GM12891 (cell line): ENCODE results near the gene SUGP1.
"Not testable (repeated sequence)": the region's sequence is repeated elsewhere in the genome, so short reads cannot be mapped to it uniquely, and the experiment has no call there.

Experiments
- DNase-seq: peaks from one replicate; pipeline ENCODE4 v3.0.0; 2011; ENCODE audit warnings: low spot score; ENCODE audit not compliant: insufficient read length
- FAIRE-seq: peaks from 2 replicates; lab custom pipeline; 2011; peaks lifted over from hg19 to GRCh38; lab: Jason Lieb, UNC
- PAX5 ChIP-seq: IDR thresholded peaks from 2 replicates; pipeline ENCODE4 v1.6.1; 2011; ENCODE audit warnings: low read length, moderate library complexity, mild to moderate bottlenecking; ENCODE audit not compliant: insufficient read depth, severe bottlenecking
- POLR2A ChIP-seq: IDR thresholded peaks from 2 replicates; pipeline ENCODE4 v1.6.1; 2011; ENCODE audit warnings: low read depth, low read length, control low read depth
- POLR2AphosphoS5 ChIP-seq: IDR thresholded peaks from 2 replicates; pipeline ENCODE4 v1.6.1; 2011; ENCODE audit warnings: low read depth, low read length, control low read depth
- POU2F2 ChIP-seq: IDR thresholded peaks from 2 replicates; pipeline ENCODE4 v1.6.1; 2011; ENCODE audit warnings: low read depth, mild to moderate bottlenecking, control low read depth, low read length, moderate library complexity
- SPI1 ChIP-seq: IDR thresholded peaks from 2 replicates; pipeline ENCODE4 v1.6.1; 2011; ENCODE audit warnings: low read depth, low read length, control low read depth
- TAF1 ChIP-seq: IDR thresholded peaks from 2 replicates; pipeline ENCODE4 v1.6.1; 2011; ENCODE audit warnings: low read depth, low read length, control low read depth

The SUGP1 gene

GRCh38 chr19:19354932-19355331 lies 34.6 kb upstream of the SUGP1 start:
- DNase-seq, result no peak
- no peak for FAIRE-seq
- TF ChIP-seq PAX5, result no peak
- no peak for TF ChIP-seq POLR2AphosphoS5
- no peak for TF ChIP-seq TAF1
- TF ChIP-seq SPI1, result no peak
- no peak for TF ChIP-seq POU2F2
- TF ChIP-seq POLR2A, result no peak

DNA sequence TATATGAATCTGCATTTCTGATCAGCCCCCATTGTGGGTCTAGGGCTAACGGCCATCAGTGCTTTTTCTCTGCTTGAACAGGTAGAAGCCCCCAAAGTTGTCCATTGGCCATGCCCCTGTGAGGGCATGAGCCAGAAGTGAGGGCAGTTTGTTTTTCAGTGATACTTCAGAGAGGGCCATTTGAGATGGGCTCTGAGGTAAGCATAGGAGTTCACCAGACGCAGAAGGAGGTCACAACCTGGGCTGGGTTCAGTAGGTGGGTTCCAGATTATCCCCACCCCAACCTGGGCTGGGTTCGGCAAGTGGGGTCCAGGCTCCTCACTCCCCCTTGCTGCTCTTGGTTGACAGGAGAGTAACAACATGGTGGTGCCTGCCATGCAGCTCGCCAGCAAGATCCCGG lies 33.7 kb upstream of the SUGP1 start:
- FAIRE-seq (no peak), DNase-seq (no peak)
- TF ChIP-seq POLR2AphosphoS5, result no peak
- no peak for TF ChIP-seq SPI1
- TF ChIP-seq POLR2A, result no peak
- TF ChIP-seq PAX5, result no peak

- no peak for DNase-seq
- FAIRE-seq, result no peak
- no peak for TF ChIP-seq PAX5
These were observed 32.5 kb upstream of the SUGP1 start for GRCh38 chr19:19352823-19353222.

DNA sequence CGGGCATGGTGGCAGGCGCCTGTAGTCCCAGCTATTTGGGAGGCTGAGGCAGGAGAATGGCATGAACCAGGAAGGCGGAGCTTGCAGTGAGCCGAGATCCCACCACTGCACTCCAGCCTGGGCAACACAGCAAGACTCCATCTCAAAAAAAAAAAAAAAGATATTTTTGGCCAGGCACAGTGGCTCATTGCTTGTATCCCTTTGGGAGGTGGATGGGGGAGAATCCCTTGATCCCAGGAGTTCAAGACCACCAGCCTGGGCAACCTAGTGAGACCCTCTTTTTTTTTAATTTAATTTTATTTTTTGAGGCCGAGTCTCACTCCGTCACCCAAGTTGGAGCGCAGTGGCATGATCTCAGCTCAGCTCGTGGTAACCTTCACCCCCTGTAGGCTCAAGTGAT lies 30.4 kb upstream of the SUGP1 start:
- not testable (repeated sequence) for FAIRE-seq, DNase-seq

GRCh38 chr19:19349365-19349764 lies 29.1 kb upstream of the SUGP1 start:
- TF ChIP-seq POU2F2 (no peak), POLR2A (no peak), SPI1 (no peak), TAF1 (no peak), PAX5 (no peak), POLR2AphosphoS5 (no peak)
- FAIRE-seq (no peak), DNase-seq (no peak)

- no peak for FAIRE-seq
- no peak for TF ChIP-seq SPI1
- 0 out of 2 replicates have a peak, but pooled peaks have one; percentile 19 for TF ChIP-seq POLR2A
- no peak for TF ChIP-seq TAF1
- no peak for TF ChIP-seq POU2F2
- no peak for TF ChIP-seq PAX5
- 0 out of 2 replicates have a peak, but pooled peaks have one; percentile 20 for TF ChIP-seq POLR2AphosphoS5
These were observed 28.0 kb upstream of the SUGP1 start for GRCh38 chr19:19348266-19348665.

DNA sequence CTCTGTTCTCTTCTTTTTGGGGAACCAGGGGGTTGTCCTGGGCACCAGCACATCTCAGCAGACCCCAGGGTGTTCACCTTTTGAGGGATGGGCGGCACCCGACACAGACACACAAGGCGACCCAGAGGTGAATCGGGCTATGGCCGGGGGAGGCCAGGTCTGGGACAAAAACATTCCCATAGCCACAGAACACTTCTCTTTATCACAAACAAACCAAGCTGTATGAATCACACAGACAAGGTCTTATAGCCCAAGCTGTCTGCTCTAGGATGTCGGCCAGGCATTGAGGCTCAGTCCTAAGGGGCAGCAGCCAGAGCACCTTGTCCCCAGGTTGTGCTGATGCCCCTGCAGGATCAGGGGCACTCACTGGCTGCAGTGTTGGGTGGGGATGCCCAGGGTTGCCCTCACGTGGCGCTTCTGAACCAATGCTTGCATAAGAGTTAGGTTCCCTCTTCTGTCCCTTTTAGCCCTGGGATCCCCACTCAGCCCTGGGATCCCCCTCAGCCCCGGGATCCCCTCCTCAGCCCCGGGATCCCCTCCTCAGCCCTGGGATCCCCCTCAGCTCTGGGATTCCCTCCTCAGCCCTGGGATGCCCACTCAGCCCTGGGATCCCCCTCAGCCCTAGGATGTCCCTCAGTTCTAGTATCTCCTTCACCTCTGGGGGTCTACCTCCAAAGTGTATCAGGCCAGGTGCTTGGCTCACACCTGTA lies 27.2 kb upstream of the SUGP1 start:
- no peak for TF ChIP-seq PAX5
- DNase-seq, result no peak
- FAIRE-seq, result no peak

More at GRCh38 chr19:19348266-19348665, 28.0 kb upstream of the SUGP1 start:
- DNase-seq, result no peak

DNA sequence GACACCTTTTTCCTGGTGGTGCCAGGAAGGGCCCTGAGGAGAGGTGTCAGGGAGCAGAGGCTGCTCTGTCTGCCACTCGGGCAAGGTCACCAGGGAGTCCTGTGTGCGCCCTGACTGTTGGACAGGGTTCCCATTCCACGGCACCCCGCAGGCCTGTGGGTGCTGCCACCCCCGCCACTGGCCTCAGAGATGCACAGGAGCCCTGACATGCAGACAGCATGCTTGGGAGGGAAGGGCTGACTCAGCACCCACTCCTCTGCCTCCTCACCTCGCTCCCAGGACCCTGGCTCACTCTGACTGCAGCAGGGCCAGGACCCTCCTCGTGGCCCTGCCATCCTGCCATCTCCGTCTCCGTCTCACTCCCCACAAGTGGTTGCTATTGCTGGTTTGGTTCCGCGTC lies 25.7 kb upstream of the SUGP1 start:
- no peak for DNase-seq
- no peak for FAIRE-seq
- TF ChIP-seq POU2F2 (no peak), SPI1 (no peak), POLR2AphosphoS5 (no peak)

- FAIRE-seq, result no peak
- DNase-seq, result no peak
- TF ChIP-seq TAF1 (no peak), PAX5 (no peak), SPI1 (no peak), POU2F2 (no peak), POLR2AphosphoS5 (no peak), POLR2A (no peak)
These were observed 24.9 kb upstream of the SUGP1 start for GRCh38 chr19:19345232-19345631.

DNA sequence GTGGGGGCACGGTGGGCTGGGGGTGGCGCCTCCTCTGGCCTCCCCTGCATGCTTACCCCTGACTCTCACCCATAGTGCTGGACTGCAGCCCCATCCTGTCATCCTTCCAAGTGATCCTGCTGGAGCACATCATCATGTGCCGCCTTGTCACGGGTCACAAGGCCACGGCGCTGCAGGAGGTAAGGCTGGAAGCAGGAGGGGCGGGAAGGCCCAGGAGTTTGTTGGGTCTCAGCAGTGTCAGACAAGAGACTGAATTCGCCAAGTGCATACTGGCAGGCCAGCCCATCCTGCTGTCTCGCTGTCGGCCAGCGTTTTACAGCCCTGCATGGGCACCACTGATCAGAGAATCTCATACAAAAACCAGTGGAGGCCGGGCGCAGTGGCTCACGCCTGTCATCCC lies 23.5 kb upstream of the SUGP1 start:
- TF ChIP-seq POLR2AphosphoS5 (no peak), PAX5 (no peak), POLR2A (no peak), TAF1 (no peak), POU2F2 (no peak), SPI1 (no peak)
- DNase-seq (no peak), FAIRE-seq (no peak)

GRCh38 chr19:19343016-19343362 lies 22.7 kb upstream of the SUGP1 start:
- TF ChIP-seq POLR2A (no peak), PAX5 (no peak), TAF1 (no peak), POU2F2 (no peak), POLR2AphosphoS5 (no peak), SPI1 (no peak)
- DNase-seq (no peak), FAIRE-seq (no peak)
